OCI-LY1 (cell line): ENCODE data around the gene GRB10.

Source experiments
- EZH2 ChIP-seq: fragments of 200-600 bp; sonication (generic), shearing (Covaris generic); IDR thresholded peaks from 2 replicates; pipeline ENCODE4 v1.8.0; 2017; ENCODE audit warnings: borderline replicate concordance, mixed run types, mild to moderate bottlenecking, antibody characterized with exemption, low read length, moderate library complexity, mixed read lengths
- TF ChIP-seq, protein P1 (sequence below): fragments of 200-600 bp; sonication (generic), shearing (Covaris generic); IDR thresholded peaks from 2 replicates; pipeline ENCODE4 v1.5.1; 2017; ENCODE audit warnings: mild to moderate bottlenecking, antibody characterized with exemption, low read length, moderate library complexity, mixed read lengths

DNA sequence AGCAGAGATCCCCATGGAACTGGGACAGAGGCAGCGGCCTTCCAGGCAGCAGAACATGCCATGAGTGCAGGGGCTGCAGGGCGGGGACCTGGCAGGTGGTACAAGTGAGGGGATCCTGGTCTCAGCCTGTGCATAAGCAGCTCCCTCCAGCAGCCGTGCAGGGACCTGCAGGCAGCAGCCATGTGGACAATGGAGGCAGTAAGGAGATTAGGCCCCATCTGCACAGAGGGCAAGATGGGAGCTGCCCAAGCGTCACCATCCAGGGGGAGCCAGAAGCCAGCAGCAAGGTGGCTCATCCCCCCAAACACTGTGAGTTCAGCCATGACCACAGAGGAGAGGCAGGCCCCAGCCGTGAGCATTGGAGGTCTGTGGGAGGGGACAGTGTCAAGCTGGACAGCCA lies 220.6 kb downstream of the GRB10 start:
- TF ChIP-seq, protein P1, sequence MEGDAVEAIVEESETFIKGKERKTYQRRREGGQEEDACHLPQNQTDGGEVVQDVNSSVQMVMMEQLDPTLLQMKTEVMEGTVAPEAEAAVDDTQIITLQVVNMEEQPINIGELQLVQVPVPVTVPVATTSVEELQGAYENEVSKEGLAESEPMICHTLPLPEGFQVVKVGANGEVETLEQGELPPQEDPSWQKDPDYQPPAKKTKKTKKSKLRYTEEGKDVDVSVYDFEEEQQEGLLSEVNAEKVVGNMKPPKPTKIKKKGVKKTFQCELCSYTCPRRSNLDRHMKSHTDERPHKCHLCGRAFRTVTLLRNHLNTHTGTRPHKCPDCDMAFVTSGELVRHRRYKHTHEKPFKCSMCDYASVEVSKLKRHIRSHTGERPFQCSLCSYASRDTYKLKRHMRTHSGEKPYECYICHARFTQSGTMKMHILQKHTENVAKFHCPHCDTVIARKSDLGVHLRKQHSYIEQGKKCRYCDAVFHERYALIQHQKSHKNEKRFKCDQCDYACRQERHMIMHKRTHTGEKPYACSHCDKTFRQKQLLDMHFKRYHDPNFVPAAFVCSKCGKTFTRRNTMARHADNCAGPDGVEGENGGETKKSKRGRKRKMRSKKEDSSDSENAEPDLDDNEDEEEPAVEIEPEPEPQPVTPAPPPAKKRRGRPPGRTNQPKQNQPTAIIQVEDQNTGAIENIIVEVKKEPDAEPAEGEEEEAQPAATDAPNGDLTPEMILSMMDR, result no peak
- TF ChIP-seq EZH2, result no peak
